GM21360 (cell line): ENCODE results near the gene PAPLN.
"Not testable (repeated sequence)": the region's sequence is repeated elsewhere in the genome, so short reads cannot be mapped to it uniquely, and the experiment has no call there.

Source experiments
- ATAC-seq: cut with Tn5 transposase; IDR thresholded peaks from one replicate; pipeline ENCODE4 v1.9.1; 2021; ENCODE audit warnings: mild to moderate bottlenecking, moderate library complexity; ENCODE audit not compliant: unreplicated experiment

The PAPLN gene

GRCh38 chr14:73283608-73284379 is 46.5 kb downstream of the PAPLN start:
- no peak for ATAC-seq

- ATAC-seq = no peak
Measured at GRCh38 chr14:73285979-73286378, 48.7 kb downstream of the PAPLN start.

DNA sequence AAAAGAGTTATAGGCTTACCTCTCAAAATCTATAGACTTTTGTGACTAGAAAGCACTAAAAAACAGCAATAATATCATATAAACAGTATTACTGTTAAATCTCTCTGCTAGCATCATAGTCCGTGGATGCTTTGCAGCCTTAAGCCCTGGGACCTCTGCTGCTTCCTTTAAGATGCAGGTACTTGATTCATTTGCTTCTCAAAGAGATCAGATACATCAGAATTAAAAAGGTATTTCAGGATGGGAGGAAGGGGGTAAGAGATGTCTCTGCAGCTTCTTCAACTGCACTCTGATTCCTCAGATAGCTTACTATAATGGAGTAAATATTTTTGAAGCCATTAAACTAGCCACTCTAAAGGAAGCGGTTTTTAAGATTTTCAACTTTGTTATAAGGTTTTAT is 49.3 kb downstream of the PAPLN start:
- no peak for ATAC-seq

- ATAC-seq = no peak
Measured at GRCh38 chr14:73287071-73287470, 49.8 kb downstream of the PAPLN start.

DNA sequence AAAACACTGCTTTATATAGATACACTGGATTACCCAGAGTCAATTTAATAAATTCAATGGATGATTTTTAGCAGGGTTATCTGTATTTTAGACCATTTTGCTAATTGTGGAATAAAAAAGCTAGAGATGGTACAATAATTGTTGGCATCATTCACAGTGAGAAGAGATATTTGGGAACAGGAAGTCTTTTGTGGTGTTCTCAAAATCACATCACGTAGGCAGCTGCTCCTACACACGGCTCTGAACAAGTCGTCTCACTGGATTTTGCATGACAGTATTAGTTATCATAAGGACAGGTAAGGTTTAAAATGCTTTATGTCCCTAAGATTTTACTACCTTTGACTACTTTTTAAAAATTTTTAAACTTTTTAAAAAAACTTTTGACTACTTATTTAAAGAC is 52.0 kb downstream of the PAPLN start:
- ATAC-seq = no peak

DNA sequence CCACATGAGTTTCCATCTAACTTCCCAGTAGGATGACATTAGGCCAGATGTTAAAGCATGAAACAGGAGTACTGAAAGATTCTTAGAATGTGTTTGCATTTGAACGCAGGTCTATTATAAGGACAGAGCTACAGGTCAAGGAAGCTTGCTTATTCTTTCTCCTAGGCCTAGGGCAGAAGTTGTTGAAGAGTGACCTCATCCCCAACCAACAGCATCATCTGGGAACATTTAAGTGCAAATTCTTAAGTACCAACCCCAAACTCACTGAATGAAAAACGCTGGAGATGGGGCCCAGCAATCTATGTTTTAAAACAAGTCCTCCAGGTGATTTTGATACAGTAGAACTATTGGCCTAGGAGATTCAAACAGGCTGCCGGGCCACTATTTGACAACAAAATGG is 52.4 kb downstream of the PAPLN start:
- no peak for ATAC-seq

GRCh38 chr14:73290279-73290678 is 53.0 kb downstream of the PAPLN start:
- ATAC-seq = no peak

DNA sequence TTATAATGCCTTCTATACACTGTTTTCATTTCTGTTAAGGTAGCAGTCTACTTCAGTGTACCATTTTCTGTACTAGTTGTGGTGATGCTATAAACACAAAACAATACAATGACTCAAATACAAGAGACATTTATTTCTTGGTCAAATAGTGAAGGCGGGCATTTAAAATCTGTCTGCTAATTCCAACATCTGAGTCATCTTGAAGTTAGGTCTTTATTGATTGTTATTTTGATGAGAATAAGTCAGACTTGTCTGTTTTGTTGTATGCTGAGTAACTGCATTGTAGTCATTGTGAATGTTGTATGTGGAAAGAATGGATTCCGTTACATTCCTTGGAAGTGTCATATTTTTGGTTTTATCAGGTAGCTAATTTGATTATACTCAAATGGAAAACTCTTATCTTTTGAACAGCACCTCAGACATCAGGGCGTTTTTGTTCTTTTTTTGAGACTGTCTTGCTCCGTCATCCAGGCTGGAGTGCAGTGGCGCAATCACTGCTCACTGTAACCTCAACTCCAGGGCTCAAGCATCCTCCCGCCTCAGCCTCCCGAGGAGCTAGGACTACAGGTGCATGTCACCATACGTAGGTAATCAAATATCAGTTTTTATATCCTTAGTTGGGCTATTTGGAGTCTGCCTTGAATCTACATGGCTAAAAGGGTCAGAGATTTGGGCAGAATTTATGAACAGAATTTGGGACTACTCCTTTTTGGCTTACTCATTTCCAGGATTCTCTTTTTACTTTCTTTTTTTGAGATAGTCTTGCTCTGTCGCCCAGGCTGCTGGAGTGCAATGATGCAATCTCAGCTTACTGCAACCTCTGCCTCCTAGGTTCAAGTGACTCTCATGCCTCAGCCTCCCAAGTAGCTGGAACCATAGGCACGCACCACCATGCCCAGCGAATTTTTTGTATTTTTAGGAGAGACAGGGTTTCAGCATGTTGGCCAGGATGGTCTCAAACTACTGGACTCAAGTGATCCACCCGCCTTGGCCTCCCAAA is 56.8 kb downstream of the PAPLN start:
- ATAC-seq = no peak

DNA sequence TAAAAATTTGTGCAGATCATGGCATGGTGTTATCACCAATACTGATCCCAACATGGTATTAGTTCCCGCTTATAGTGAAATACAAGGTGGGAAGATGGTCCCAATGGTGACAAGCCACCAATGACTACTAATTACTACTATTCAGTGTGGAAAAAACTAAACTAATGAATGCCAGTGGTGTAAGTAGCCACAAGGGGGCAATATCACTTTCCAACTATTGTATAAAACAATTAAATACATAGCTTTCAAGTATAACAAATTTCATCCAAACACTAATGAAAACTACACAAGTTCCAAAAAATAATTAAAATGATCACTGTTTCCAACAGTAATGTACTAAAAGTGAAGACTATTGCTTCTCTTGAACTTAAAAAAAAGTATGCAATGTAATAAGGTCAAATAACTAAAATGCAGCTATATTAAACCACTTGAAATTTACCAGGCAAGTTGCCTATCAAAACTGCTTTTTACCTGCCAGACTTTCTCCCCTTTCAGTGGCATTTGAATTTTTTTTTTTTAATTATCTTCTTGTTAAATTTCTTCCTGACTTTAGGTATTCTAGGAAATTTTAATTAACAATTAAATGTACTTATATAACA is 58.0 kb downstream of the PAPLN start:
- no peak for ATAC-seq

- no peak for ATAC-seq
Measured at GRCh38 chr14:73305499-73305898, 68.2 kb downstream of the PAPLN start.

DNA sequence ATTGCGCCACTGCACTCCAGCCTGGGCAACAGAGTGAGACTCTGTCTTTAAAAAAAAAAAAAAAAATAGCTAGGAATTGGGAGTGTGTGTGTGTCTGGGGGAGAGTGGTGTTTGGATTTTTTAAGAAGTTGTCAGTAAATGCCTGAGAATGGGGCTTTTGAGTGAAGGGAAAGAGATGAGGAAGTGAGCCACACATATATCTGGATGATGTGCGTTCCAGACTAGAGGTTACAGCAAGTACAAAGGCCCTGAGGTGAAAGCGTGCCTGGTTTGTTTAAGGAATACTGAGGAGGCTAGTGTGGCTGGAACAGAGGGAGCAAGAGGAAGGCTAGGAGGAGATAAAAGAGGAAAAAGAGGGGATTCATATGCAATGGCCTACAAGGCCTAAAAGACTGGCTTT is 70.0 kb downstream of the PAPLN start:
- no peak for ATAC-seq

DNA sequence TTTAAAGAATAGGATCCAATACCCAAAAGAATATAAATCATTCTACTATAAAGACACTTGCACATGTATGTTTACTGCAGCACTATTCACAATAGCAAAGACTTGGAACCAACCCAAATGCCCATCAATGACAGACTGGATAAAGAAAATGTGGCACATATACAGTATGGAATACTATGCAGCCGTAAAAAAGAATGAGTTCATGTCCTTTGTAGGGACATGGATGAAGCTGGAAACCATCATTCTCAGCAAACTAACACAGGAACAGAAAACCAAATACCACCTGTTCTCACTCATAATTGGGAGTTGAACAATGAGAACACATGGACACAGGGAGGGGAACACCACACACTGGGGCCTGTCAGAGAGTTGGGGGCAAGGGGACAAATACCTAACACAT is 71.9 kb downstream of the PAPLN start:
- not testable (repeated sequence) for ATAC-seq

DNA sequence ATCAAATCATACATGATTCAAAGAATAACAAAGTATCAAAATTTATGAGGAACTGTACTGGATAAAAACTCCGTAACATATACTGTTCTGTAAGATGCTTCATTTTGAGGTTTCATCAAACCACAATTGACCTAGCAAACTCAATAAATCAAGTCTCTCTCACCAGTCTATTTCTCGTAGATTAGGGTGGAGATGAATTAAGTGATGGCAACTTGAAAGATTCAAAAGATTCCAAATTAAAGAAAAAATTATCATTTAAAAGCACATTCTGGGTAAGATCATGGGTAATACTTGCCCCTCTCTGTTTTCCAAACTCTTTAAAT is 74.4 kb downstream of the PAPLN start:
- ATAC-seq = no peak

GRCh38 chr14:73312687-73313086 is 75.4 kb downstream of the PAPLN start:
- no peak for ATAC-seq

DNA sequence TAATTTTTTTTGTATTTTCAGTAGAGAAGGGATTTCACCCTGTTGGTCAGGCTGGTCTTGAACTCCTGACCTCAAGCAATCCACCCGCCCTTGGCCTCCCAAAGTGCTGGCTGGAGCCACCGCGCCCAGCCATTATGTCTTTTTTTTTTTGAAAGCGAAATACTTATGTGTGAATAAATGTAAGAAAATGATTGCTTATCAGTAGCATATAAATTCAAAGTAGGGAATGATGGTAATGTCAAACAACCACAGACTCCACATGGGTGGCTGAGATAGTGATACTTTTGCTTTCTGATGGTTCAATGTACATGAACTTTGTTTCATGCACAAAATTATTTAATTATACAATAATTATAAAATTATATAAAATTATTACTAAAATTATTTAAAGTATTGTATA is 75.8 kb downstream of the PAPLN start:
- ATAC-seq = no peak

- ATAC-seq = no peak
Measured at GRCh38 chr14:73323896-73324399, 86.6 kb downstream of the PAPLN start.
